ENCODE results near the gene PIGH. TPM values are rescaled to one million over a fixed set of nuclear protein-coding genes. Genes with fewer than 3 reads are reported as not detected.
"Not testable (repeated sequence)": the region's sequence is repeated elsewhere in the genome, so short reads cannot be mapped to it uniquely, and the experiment has no call there.

PIGH gene
- total RNA-seq, 1 experiment from 2014 or later = 19.4 TPM

DNA sequence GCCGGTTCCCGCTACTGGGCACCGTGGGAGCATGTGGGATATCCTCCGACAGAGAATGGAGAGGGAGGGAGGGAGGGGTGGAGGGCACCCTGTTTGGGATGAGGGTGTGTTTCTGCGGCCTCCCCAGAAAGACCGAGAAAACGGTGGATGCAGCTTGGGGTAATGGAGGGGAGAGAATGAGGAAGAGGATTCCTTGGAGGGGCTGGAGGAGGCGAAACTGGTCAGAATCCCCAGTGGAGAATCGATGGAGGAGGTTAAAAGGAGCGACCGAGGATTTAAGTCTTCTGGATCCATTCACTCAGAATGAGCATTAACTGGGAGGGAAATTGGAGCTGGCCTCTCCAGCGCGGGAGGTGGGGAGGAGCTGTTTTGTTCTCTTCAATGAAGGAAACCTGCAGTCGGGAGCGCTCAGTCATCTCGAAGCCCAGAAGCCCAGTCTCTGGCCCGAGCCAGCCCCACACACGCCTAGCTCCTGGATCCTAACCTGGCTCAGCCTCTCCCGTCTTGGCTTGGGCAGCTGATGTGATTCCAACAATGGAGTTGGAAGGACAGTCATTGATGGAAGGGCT lies 20.2 kb upstream of the PIGH start:
- DNase-seq = no peak

DNA sequence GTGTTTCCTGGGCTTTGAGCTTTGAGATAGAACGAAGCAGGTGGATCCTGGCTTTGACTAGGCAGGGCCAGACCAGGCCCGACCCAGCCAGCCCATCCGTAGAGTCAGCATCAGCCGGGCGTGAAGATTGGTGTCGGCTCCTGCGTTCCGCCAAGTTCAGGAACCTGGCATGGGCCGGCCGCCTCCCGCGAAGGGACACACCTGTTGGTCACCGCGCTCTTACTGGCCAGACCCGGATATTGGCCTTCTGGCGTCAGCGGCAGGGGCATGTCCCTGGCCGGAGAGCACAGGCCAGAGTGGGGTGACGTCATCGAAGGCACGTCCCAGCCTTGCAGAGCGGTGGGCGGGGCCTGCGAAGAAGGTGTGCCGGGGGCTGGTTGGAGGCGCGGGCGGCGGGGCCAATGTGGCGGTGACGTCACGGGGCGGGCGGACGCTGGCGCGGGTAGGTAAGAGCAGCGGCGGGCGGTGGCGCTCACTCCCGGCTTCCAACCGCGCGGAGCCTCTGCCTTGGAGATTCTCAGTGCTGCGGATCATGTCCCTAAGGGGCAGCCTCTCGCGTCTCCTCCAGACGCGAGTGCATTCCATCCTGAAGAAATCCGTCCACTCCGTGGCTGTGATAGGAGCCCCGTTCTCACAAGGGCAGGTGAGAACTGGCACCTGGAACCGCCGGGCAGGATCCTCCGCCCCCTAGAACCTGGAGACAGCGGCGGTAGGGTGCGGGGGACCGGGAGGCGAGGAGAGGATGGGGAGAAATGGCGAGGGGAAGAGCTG lies 19.6 kb upstream of the PIGH start, which contains the start of gene ARG2:
TSS of gene ARG2 (plus strand) at position 475 of the 771 bp plus-strand sequence. CDS start at position 533, 58 bp downstream.
- no peaks in the 10 kb centered on the region for H3K36me3 ChIP-seq
- peak; percentile 77 for DNase-seq
- no peaks in the 10 kb centered on the region for H3K9me3 ChIP-seq
- peak within 1 kb of the TSS; percentile 38 for H3K4me3 ChIP-seq
- H3K27me3 ChIP-seq = no peaks in the 10 kb centered on the region

More for the DNA sequence above, 20.2 kb upstream of the PIGH start:
- H3K4me3 ChIP-seq = peak overlapping the region; percentile 38
- no peaks in the 10 kb centered on the region for H3K9me3 ChIP-seq
- H3K36me3 ChIP-seq = no peaks in the 10 kb centered on the region
- H3K27me3 ChIP-seq = no peaks in the 10 kb centered on the region

DNA sequence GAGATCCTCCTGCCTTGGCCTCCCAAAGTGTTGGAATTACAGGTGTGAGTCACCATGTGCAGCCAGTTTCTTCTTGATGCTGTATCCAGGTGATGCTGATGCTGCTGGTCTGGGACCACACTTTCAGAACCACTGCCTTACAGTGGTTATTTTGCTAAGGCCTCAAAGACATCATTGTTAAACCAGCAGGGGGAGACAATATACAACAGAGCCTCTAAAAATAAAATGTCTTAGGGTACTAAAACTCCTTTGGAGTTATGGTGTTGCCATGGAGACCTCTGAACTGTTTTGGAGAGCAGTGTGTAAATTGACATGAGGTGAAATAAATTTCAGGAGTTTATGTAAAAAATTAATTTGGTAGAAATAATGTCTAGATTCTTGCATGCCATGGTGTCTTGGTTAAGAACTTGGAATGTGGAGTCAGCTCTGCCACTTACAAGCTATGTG lies 18.6 kb upstream of the PIGH start:
- Histone ChIP-seq H3K27me3 (no peaks in the 10 kb centered on the region), H3K4me3 (no peak overlapping the region), H3K36me3 (no peaks in the 10 kb centered on the region), H3K9me3 (no peaks in the 10 kb centered on the region)
- no peak for DNase-seq

DNA sequence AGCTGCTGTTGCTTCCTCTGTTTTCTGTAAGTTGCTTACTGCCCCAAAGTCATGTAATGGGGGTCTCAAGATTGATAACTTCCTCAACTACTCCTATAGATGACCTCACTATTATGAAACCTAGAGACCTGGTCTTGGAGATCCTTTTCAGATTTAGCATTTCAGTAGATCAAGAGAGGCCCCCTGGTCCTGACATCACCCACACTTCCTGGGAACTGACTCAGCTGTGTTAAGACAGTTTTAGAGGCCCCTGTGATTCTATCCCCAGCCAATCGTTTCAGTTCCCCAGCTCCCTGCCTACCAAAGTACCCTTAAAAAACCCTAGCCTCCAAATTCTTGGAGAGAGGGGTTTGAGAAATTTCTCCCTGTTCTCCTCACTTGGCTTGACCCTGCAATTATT lies 10.4 kb upstream of the PIGH start:
- H3K4me3 ChIP-seq = no peak overlapping the region
- no peaks in the 10 kb centered on the region for H3K9me3 ChIP-seq
- H3K27me3 ChIP-seq = no peaks in the 10 kb centered on the region
- no peaks in the 10 kb centered on the region for H3K36me3 ChIP-seq
- DNase-seq = no peak

DNA sequence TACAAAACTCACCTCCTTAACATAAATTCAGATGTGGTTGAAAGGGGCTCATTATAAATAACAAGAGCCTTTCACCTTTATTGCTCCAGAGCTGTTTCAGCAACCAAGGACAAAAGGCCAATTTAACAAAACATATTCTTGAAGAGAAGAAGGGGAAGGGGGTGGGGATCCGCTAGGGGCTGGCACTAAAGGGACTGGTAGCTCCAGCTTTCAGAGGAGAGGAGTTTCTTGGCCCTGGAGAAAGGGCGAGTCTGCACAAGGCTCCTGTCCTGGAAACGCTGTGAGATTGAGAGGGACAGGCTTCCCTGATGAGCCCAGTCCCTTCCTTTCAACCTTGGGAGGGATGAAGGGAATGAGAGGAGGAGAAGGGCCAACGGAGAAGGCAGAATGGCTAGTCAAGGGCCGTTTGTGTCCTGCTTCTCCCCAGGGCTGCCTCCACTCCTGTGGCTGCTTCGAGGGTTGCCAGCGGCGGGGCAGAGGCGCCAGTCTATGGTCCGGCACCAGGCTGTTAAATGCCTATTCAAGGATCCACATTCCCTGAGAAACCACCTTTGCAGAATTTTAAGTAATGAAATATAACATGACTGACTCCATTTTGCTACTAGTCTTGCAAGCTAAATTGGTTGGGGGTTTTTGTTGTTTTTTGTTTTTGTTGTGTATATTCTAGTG lies 9.7 kb upstream of the PIGH start:
- H3K4me3 ChIP-seq = no peak overlapping the region
- H3K36me3 ChIP-seq = no peaks in the 10 kb centered on the region
- no peaks in the 10 kb centered on the region for H3K27me3 ChIP-seq
- H3K9me3 ChIP-seq = no peaks in the 10 kb centered on the region
- DNase-seq = no peak

DNA sequence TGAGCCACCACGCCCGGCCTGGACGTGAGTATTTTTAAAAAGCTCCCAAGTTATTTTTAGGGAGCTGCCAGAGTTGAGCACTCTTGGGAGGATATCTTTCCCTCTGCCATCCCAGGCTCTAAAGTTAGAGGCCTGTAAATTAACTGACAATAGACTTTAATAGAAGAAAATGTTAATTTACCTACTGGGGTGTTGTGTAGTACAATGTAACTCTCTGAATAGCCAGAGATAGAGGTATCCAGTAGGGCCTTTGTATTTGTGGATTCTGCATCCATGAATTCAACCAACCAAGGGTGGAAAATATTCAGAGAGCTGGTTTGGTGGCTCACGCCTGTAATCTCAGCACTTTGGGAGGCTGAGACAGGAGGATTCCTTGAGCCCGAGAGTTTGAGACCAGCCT lies 7.6 kb upstream of the PIGH start:
- Histone ChIP-seq H3K4me3 (no peak overlapping the region), H3K36me3 (no peaks in the 10 kb centered on the region), H3K27me3 (no peaks in the 10 kb centered on the region), H3K9me3 (no peaks in the 10 kb centered on the region)
- DNase-seq = no peak

DNA sequence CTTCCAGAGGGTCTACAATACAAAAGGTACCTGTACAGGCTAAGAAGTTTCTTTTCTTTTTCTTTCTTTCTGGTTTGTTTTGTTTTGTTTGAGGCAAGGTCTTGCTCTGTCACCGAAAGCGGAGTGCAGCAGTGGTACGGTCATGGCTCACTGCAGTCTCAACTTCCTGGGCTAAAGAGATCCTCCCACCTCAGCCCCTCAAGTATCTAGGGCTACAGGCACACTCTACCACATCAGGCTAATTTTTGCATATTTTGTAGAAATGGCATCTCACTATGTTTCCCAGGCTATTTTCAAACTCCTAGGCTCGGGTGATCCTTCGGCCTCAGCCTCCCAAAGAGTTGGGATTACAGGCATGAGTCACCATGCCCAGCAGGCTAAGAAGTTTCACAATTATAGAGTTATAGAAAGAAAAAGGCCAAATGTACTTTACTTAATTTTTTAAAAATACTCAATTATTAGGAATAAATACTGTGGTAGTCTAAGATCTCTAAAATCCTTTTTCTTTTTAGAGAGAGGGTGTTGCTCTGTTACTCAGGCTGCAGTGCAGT lies 3.0 kb upstream of the PIGH start:
- Histone ChIP-seq H3K9me3 (no peaks in the 10 kb centered on the region), H3K27me3 (no peaks in the 10 kb centered on the region), H3K4me3 (no peak overlapping the region), H3K36me3 (no peaks in the 10 kb centered on the region)
- DNase-seq = no peak

DNA sequence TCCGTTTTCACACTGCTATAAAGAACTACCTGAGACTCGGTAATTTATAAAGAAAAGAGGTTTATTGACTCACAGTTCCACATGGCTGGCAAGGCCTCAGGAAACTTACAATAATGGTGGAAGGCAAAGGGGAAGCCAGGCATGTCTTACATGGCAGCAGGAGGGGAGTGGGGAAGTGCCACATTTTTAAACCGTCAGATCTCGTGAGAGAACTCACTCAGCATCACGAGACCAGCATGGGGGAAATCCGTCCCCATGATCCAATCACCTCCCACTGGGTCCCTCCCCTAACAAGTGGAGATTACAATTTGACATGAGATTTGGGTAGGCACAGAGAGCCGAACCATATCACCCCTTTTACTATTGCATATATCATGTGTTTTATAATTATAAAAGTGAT lies 2.0 kb upstream of the PIGH start:
- Histone ChIP-seq H3K36me3 (no peaks in the 10 kb centered on the region), H3K9me3 (no peaks in the 10 kb centered on the region), H3K4me3 (no peak overlapping the region), H3K27me3 (no peaks in the 10 kb centered on the region)
- DNase-seq = no peak

DNA sequence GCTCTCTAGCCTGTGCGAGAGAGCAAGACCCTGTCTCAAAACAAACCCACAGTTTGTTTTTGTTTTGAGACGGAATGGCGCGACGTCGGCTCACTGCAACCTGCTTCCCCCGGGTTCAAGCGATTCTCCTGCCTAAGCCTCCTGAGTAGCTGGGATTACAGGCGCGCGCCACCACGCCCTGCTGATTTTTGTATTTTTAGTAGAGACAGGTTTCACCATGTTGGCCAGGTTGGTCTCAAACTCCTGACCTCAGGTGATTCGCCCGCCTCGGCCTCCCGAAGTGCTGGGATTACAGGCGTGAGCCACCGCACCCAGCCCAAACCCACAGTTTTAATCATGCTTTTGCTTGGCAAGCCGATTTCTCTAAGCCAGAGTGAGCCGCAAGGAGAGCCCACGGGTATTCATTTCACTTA lies 500 bp upstream of the PIGH start:
- H3K9me3 ChIP-seq, DNase-seq, H3K36me3 ChIP-seq, H3K27me3 ChIP-seq: not testable (repeated sequence)
- H3K4me3 ChIP-seq = peak overlapping the region; percentile 82

DNA sequence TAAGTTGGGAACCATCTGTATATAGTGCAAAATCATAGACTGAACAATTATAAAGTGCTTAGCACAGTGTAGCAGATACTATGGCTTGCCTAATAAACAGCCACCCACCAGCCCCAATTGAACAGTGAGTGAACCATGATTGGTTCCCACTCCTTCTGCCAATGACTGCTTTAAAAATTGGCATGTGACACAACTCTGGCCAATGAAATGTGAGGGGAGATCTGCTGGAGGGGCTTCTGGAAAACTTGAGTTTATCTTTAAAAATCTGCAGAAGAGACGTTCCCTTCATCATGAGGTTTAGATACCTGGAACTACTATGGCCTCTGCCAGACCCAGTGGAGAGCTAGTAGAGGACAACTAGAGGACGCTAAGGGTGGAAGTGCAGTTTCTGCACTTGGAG lies 4.7 kb downstream of the PIGH start:
- Histone ChIP-seq H3K27me3 (no peaks in the 10 kb centered on the region), H3K9me3 (no peaks in the 10 kb centered on the region), H3K36me3 (no peaks in the 10 kb centered on the region), H3K4me3 (no peak overlapping the region)
- DNase-seq = no peak

DNA sequence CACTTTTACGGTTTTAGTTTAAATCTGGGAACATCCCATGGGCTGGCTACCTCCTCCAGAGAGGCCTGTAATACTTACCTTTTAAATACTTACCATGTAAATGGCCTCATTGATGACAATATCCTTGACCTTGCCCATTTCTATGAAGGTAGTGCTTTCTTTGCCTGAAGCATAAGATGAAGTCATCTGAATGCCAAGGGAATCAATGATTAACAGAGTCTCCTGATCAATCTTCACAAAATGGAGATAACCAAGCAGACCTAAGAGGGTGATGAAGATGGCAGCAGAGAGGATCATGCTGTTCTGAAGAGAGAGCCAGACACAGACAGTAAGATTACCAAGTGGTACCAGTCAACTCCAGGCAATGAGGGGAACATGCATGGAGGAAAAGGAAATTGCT lies 6.4 kb downstream of the PIGH start:
- not testable (repeated sequence) for H3K36me3 ChIP-seq, DNase-seq

DNA sequence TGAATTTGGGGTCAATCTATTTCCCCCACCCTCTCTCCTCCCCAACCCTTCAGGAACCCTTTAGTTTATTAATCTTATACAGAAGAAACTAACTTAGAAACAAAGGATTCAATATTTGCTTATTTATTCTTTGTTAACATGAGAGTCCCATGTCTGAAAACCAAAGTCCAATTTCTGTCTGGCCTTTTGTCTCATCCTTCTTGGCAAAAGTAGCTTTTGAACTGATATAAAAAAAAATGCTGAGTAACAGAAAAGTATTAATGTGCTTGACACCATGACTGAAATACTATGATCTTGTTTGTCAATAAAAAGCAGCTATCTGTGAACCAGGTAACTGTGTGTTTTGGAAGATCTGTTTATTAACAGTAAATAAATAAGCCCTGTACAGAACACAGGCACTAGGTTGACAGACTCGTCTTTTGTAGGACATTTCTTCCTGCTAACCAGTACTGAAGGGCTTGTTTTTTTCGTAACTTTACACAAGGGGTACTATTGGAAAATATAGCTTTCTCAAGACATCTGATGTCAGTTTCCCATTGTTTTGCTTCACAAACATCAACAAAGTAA lies 10.8 kb downstream of the PIGH start:
- H3K9me3 ChIP-seq = no peaks in the 10 kb centered on the region
- H3K27me3 ChIP-seq = no peaks in the 10 kb centered on the region
- no peak overlapping the region for H3K4me3 ChIP-seq
- DNase-seq = no peak
- no peaks in the 10 kb centered on the region for H3K36me3 ChIP-seq

More for the DNA sequence above, 6.4 kb downstream of the PIGH start:
- H3K27me3 ChIP-seq, H3K9me3 ChIP-seq, H3K4me3 ChIP-seq: not testable (repeated sequence)

DNA sequence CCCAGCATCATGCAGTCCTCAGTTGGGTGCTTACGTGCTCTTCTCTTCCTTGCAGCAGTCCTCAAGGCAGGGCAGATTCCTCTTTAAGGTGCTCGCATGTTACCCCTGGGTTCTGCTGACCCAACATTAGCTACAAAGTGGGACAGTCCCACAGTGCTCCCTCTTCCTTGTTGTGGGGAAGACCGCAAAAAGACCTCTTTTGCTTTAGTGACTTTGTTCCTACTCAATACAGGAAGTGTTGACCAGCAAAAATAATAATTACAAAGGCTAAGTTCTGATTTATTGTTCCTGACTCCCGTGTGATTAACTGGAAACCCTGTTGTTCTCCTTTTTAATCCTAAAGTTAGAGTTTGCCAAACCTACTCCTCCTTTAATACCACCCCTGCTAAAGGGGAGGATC lies 13.7 kb downstream of the PIGH start:
- DNase-seq = no peak
- no peaks in the 10 kb centered on the region for H3K9me3 ChIP-seq

DNA sequence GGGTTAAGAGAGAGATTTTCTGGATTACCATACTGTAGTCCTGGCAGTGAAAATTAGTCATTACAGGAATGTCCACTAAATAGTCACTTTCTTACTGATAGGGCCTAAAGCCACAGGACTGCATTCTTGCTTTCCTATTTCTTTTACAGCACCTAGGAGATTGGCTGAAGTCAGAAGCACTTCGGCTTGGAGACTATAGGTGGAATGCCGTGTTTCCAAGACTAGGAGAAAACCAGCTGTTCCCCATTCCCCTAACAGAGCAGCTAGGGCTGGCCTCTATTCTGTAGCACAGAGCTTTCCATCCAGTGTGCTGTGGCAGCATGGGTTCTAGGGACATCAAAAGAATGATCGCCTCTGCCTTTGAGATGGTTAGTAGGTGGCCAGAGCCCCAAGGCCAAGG lies 15.1 kb downstream of the PIGH start:
- Histone ChIP-seq H3K4me3 (no peak overlapping the region), H3K27me3 (no peaks in the 10 kb centered on the region), H3K36me3 (no peaks in the 10 kb centered on the region), H3K9me3 (no peaks in the 10 kb centered on the region)
- no peak for DNase-seq

More for the DNA sequence above, 13.7 kb downstream of the PIGH start:
- no peaks in the 10 kb centered on the region for H3K36me3 ChIP-seq
- H3K27me3 ChIP-seq = no peaks in the 10 kb centered on the region
- no peak overlapping the region for H3K4me3 ChIP-seq

DNA sequence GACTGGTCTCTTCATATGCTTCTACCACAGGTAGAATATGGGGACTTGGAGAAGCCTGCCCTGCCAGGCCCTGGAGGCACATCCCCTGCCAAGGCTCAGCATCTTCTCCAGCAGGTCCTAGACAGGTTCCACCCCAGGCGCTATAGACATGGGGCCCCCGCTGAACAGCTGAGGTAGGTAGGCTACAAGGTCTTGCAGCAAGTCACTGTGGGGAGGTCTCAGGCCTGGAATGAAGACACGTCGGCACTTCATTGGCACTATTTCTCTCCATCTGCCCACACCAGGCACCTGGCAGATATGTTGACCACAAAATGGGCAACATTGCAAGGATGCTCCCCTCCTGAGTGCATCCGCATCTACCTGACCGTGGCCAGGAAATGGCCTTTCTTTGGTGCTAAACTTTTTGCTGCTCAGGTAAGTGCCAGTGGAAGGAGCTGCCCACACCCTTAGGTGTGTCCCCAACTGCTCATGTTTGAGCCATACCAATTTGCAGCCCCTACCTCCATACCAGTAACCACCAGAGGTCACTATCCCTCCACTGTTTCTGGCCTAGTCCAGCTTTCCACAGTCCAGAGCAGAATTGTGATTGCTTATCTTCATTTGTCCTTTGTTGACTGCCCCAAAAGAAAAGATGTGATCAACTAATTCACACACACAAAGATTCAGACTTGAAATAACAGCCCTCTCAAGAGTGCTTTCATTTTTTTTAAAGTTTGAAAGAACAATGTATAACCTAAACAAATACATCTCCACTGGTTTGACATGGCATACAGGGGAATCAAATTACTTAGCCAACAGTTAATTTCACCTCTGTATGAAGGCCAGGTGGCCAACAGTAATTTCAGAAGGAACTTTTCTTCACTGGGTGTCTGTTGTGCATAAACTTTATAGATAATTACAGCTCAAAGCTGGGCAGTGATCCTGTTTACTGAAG lies 16.1 kb downstream of the PIGH start:
- Histone ChIP-seq H3K27me3 (no peaks in the 10 kb centered on the region), H3K4me3 (no peak overlapping the region), H3K36me3 (no peaks in the 10 kb centered on the region), H3K9me3 (no peaks in the 10 kb centered on the region)
- DNase-seq = no peak

DNA sequence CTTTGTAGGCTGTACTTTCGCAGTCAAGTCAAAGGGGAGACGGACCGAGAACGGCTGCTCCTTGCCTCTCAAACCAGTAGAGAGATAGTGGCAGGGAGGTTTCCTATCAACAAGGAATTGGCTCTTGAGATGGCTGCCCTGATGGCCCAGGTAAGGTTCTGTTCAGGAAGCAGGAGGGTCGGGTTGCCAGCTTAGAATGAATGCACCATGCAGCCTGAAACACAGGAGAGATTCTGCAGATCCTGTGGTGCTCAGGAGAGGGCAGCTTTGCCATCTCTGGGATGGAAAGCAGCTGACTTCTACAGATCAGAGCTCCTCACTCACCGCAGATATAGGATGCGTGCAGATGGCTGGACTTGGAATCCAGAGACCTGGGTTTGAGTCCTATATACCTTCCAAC lies 18.0 kb downstream of the PIGH start:
- no peaks in the 10 kb centered on the region for H3K9me3 ChIP-seq
- H3K27me3 ChIP-seq = no peaks in the 10 kb centered on the region
- H3K4me3 ChIP-seq = no peak overlapping the region
- no peaks in the 10 kb centered on the region for H3K36me3 ChIP-seq
- DNase-seq = no peak

All from MG63 (cell line).